Type B pancreatic cell (in vitro differentiated cells): ENCODE measurements around the gene MNT. TPM values are rescaled to one million over a fixed set of nuclear protein-coding genes. Genes with fewer than 3 reads are reported as not detected.

ENCODE experiments used
- DNase-seq: peaks from one replicate; pipeline ENCODE4 v3.0.0; 2021; ENCODE audit warnings: mixed read lengths; ENCODE audit not compliant: unreplicated experiment; ENCODE audit errors: extremely low spot score
- H3K27ac Mint-ChIP-seq: 2 replicates; pipeline ENCODE4 v1.8.0; 2021; ENCODE audit warnings: mild to moderate bottlenecking, mixed read lengths
- H3K27me3 Mint-ChIP-seq: 2 replicates; pipeline ENCODE4 v1.8.0; 2021; ENCODE audit warnings: mixed read lengths
- H3K36me3 Mint-ChIP-seq: 2 replicates; pipeline ENCODE4 v1.8.0; 2021; ENCODE audit warnings: mixed read lengths
- H3K4me1 Mint-ChIP-seq: one replicate; pipeline ENCODE4 v1.8.0; 2021; ENCODE audit warnings: mixed read lengths; ENCODE audit not compliant: unreplicated experiment
- H3K4me3 Mint-ChIP-seq: 2 replicates; pipeline ENCODE4 v1.8.0; 2021; ENCODE audit warnings: mild to moderate bottlenecking, mixed read lengths
- H3K9me3 Mint-ChIP-seq: 2 replicates; pipeline ENCODE4 v1.8.0; 2021; ENCODE audit warnings: mixed read lengths
- total RNA-seq: library from RNA; stranded (reverse); gene quantifications from 2 replicates; pipeline ENCODE4 v1.2.1, GENCODE V29; 2021; ENCODE audit warnings: low replicate concordance
- TF ChIP-seq, protein P1 (sequence below): fragments of 200-600 bp; sonication (generic); conservative IDR thresholded peaks from 2 replicates; pipeline ENCODE4 v1.5.0; 2021; ENCODE audit warnings: antibody characterized with exemption, mild to moderate bottlenecking

MNT gene
- total RNA-seq, 1 donor from 2014 or later, result 26.9 TPM

DNA sequence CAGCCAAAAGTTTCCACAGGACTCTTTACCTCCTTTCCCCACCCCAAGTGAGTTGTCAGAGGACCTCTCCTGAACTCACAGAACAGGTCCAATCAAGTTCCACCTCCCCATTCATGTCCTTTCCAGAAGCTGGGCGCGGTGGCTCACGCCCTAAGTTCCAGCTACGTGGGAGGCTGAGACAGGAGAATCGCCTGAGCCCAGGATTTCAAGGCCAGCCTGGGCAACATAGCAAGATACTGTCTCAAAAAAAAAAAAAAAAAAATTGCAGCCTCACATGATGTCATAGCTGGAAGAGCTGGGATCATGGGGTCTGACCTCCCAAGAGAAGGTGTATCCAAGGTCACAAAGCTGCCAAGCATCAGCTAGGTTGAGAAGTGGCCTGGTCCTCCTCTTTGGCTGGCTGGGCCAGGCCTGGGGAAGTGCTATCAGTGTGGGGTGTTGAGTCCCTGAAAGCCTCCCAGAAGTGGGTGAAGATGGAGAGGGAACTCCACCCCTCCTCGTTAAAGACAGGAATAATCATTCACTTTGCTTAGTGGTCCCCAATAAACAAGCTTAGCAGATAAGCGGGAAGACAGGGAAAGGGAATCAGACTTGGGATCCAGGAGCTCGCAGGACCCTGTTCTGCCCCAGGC, 5.5 kb upstream of the MNT start:
- TF ChIP-seq, protein P1, sequence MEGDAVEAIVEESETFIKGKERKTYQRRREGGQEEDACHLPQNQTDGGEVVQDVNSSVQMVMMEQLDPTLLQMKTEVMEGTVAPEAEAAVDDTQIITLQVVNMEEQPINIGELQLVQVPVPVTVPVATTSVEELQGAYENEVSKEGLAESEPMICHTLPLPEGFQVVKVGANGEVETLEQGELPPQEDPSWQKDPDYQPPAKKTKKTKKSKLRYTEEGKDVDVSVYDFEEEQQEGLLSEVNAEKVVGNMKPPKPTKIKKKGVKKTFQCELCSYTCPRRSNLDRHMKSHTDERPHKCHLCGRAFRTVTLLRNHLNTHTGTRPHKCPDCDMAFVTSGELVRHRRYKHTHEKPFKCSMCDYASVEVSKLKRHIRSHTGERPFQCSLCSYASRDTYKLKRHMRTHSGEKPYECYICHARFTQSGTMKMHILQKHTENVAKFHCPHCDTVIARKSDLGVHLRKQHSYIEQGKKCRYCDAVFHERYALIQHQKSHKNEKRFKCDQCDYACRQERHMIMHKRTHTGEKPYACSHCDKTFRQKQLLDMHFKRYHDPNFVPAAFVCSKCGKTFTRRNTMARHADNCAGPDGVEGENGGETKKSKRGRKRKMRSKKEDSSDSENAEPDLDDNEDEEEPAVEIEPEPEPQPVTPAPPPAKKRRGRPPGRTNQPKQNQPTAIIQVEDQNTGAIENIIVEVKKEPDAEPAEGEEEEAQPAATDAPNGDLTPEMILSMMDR, result no peak
- Mint-ChIP-seq H3K4me1 (peaks cover 32% of the 10 kb centered on the region), H3K4me3 (peak overlapping the region; percentile 80), H3K36me3 (peaks cover 10% of the 10 kb centered on the region), H3K27ac (peak overlapping the region; percentile 98), H3K27me3 (no peaks in the 10 kb centered on the region), H3K9me3 (no peaks in the 10 kb centered on the region)
- no peak for DNase-seq

DNA sequence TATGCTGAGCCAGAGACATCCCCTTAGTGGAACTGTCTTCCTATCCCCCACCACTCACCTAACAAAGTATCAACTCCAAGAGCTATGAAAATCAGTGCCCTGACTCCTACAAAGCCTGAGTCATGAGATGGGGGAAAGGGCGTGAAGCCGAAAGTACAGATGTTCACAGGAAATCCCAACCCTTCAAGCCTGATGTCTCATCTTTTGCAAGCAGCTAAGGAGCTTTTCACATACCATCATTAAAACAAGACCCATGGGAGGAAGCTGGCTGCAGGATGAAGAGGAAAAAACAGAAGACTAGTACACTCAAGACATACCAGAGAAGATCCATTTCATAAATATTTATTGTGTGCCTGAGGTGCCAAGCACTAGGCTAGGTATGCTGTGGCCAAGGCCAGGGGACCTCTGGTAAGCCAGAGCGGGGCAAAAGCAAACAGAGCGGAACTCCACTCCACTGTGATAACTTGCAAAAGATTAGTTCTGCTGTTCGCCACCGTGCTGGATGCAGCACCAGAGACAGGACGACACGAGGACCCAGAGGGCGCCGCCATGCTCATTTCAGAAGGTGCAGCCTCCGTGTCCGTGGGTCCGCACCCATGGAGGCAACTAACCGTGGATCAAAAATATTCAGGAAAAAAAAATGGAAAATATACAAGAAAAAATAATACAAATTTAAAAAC, 4.5 kb upstream of the MNT start:
- Mint-ChIP-seq H3K4me1 (peaks cover 32% of the 10 kb centered on the region), H3K4me3 (peak overlapping the region; percentile 53), H3K36me3 (peaks cover 4% of the 10 kb centered on the region), H3K27me3 (no peaks in the 10 kb centered on the region), H3K9me3 (no peaks in the 10 kb centered on the region), H3K27ac (peak overlapping the region; percentile 98)
- DNase-seq, result no peak
- TF ChIP-seq, protein P1, result no peak

DNA sequence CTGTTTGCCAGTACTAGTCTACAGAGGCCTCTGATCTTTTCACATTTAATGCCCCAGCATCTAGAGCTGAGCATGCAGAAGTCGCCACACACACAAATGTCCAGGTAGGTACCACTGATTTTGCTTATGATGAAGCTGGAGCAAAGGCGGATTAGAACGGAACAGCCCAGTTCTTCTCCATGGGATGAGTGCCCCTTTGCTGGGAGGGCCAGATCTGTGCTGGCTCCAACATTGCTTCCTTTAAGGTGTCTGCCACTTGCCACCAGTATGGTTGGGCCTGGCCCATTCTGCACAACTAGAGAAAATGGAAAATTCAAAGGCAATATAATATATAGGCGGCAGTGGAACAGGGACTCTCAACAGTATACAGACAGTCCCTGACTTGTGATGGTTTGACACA, 2.2 kb upstream of the MNT start:
- peaks cover 4% of the 10 kb centered on the region for H3K36me3 Mint-ChIP-seq
- no peak for DNase-seq
- H3K4me3 Mint-ChIP-seq, result peak overlapping the region; percentile 84
- TF ChIP-seq, protein P1, result no peak
- H3K4me1 Mint-ChIP-seq, result peaks cover 45% of the 10 kb centered on the region
- no peaks in the 10 kb centered on the region for H3K27me3 Mint-ChIP-seq
- H3K9me3 Mint-ChIP-seq, result no peaks in the 10 kb centered on the region
- H3K27ac Mint-ChIP-seq, result peak overlapping the region; percentile 100

DNA sequence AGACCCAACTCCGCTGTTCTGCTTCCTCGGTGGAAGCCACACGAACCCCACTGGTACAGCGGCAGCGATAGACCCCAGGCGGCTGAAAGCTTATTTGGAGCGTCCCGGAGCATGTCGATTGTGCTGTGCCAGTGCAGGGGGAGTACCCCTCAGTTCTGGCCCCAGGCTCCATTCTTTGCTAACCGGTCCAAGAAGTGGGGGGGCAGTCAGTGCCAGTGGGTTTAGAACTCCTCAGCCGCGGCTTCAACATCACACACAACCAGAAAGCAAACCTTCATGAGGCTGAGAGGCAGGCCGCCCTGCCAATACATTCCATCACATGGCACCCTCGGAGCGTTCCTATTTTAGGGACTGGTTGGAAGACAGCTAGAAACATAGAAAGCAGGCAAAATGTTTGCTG, 1.7 kb upstream of the MNT start:
- Mint-ChIP-seq H3K9me3 (no peaks in the 10 kb centered on the region), H3K4me3 (peak overlapping the region; percentile 84), H3K27me3 (no peaks in the 10 kb centered on the region), H3K4me1 (peaks cover 47% of the 10 kb centered on the region), H3K36me3 (peaks cover 4% of the 10 kb centered on the region), H3K27ac (peak overlapping the region; percentile 100)
- TF ChIP-seq, protein P1, result no peak
- no peak for DNase-seq

DNA sequence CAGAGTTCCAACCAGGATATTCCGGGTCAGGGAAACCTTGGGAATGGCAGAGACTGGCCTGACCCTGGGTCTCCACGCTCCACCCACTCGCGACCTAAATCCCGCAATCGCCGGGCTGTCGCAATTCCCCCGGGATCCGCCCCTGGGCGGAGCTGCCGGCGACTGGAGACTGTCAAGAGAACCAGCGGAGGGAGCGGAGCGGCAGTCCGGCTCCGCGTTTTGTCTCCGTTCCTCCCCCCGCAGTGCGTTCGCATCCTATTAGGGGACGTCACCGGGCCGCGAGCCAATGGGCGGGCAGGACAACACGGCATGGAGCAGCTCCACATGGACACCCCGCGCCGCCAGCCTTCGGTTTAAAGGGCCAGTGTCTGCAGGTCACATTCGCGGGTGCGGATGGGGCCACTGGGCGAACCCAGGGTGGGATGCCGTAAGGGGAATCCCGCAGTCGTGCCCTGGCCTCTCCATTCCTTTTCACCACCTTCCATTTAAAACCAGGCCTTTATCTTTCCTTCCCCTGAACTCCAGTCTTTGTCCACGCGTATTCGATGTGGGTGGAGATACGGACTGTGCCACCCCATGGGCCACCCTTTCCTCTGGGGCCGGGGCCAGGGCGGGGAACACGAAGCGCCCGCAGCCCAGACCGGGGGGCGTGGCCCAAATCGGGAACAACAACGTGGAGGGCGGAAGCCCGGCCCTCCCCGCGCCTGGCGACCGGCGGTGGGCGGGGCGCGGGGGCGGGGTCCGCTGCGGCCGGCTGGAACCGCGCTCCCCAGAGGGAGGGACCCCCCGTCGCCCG, 764 bp upstream of the MNT start:
- peak; percentile 100 for DNase-seq
- H3K27ac Mint-ChIP-seq, result peak overlapping the region; percentile 100
- TF ChIP-seq, protein P1, result no peak
- H3K36me3 Mint-ChIP-seq, result no peaks in the 10 kb centered on the region
- no peaks in the 10 kb centered on the region for H3K9me3 Mint-ChIP-seq
- H3K4me3 Mint-ChIP-seq, result peak overlapping the region; percentile 99
- no peaks in the 10 kb centered on the region for H3K27me3 Mint-ChIP-seq
- peaks cover 44% of the 10 kb centered on the region for H3K4me1 Mint-ChIP-seq
